ENCODE measurements around the gene CRTC2. TPM values are rescaled to one million over a fixed set of nuclear protein-coding genes. Genes with fewer than 3 reads are reported as not detected.

CRTC2 gene
- total and polyA plus RNA-seq, 9 of the 15 experiments (the other 6 are each of a cell fraction or from before 2014, with no cell fraction given): 2.7 to 26.4 (median 10.2) TPM

DNA sequence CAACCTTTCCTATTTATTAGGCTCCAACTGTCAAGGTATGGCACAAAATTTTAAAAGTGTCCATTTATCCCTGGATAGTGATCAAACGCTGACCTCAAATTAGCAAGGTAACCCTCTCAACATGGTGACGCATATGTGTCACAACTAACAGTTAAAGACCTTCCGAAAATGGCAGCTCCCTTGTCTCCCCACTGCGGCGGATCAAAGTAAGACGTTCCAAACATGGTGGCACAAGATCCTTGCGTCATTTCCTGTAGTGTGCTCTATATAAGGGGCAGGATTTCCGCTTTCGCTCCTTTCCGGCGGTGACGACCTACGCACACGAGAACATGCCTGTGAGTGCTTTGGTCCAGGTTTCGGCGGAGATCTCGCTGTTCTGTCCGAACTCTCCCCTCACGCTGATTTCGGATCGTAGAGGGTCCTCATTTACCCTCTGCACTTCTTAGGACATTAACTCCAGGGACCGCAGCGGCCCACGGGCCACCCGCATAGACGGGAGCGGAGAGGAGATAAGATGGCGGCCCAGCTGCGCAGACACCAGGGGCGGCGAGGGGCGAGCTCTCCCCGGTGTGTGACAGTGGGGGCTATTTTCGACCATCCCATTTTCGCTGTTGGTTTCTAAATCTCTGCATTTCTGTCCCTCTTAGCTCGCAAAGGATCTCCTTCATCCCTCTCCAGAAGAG, 32.2 kb upstream of the CRTC2 start, which contains the start of gene RPS27 (continued):
- no peak for TF ChIP-seq ATF1 (CRISPR knock-in tag; IDR thresholded peaks at IDR 0.05)
- peak; percentile 98 for TF ChIP-seq ATF1 (tag; IDR thresholded peaks at IDR 0.05)
- TF ChIP-seq MCM7 (IDR thresholded peaks at IDR 0.05): no peak
- TF ChIP-seq ZNF175 (CRISPR knock-in tag; IDR thresholded peaks at IDR 0.05; ENCODE audit: low read depth): peak; percentile 89
- TF ChIP-seq ZNF124 (CRISPR knock-in tag; IDR thresholded peaks at IDR 0.05): no peak
- 0 out of 2 replicates have a peak, but pooled peaks have one; percentile 45 for TF ChIP-seq PTTG1 (tag; IDR thresholded peaks at IDR 0.05; ENCODE audit: low read depth)
- peak; percentile 67 to 76; a peak in 1 of 4 replicates for TF ChIP-seq ARNT (IDR thresholded peaks at IDR 0.05)
- TF ChIP-seq STAG1 (CRISPR knock-in tag; IDR thresholded peaks at IDR 0.05; ENCODE audit: borderline replicate concordance): no peak
- TF ChIP-seq DNMT1 (IDR thresholded peaks at IDR 0.05): no peak
- TF ChIP-seq GABPB2 (CRISPR knock-in tag; conservative IDR thresholded peaks at IDR 0.05): no peak
- TF ChIP-seq SMARCA4 (IDR thresholded peaks at IDR 0.05): no peak
- TF ChIP-seq DPF2 (IDR thresholded peaks at IDR 0.05): peak; percentile 25; the same call in 1 of the 2 replicates
- peak; percentile 94 to 98 (median 98) for TF ChIP-seq YY1 (IDR thresholded peaks at IDR 0.05; ENCODE audit: borderline replicate concordance in 1 of 3, control insufficient read depth in 1 of 3, extremely low read depth in 1 of 3, insufficient read depth in 3 of 3, insufficient read length in 1 of 3, insufficient replicate concordance in 2 of 3, low read depth in 1 of 3, low read length in 2 of 3)
- no peak for TF ChIP-seq SNRNP70 (optimal IDR thresholded peaks at IDR 0.05; ENCODE audit: low read depth, low read length)
- no peak for TF ChIP-seq ZNF668 (CRISPR knock-in tag; IDR thresholded peaks at IDR 0.05)
- peak; percentile 67 to 78 for TF ChIP-seq MAZ (CRISPR knock-in tag; conservative IDR thresholded peaks at IDR 0.05 in 1 of 2, IDR thresholded peaks at IDR 0.05 in 1 of 2)
- TF ChIP-seq, protein P1, sequence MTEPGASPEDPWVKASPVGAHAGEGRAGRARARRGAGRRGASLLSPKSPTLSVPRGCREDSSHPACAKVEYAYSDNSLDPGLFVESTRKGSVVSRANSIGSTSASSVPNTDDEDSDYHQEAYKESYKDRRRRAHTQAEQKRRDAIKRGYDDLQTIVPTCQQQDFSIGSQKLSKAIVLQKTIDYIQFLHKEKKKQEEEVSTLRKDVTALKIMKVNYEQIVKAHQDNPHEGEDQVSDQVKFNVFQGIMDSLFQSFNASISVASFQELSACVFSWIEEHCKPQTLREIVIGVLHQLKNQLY (CRISPR knock-in tag; conservative IDR thresholded peaks at IDR 0.05): no peak; a peak in 1 of 4 replicates
- TF ChIP-seq ZNF12 (CRISPR knock-in tag; IDR thresholded peaks at IDR 0.05): no peak
- TF ChIP-seq, protein P2, sequence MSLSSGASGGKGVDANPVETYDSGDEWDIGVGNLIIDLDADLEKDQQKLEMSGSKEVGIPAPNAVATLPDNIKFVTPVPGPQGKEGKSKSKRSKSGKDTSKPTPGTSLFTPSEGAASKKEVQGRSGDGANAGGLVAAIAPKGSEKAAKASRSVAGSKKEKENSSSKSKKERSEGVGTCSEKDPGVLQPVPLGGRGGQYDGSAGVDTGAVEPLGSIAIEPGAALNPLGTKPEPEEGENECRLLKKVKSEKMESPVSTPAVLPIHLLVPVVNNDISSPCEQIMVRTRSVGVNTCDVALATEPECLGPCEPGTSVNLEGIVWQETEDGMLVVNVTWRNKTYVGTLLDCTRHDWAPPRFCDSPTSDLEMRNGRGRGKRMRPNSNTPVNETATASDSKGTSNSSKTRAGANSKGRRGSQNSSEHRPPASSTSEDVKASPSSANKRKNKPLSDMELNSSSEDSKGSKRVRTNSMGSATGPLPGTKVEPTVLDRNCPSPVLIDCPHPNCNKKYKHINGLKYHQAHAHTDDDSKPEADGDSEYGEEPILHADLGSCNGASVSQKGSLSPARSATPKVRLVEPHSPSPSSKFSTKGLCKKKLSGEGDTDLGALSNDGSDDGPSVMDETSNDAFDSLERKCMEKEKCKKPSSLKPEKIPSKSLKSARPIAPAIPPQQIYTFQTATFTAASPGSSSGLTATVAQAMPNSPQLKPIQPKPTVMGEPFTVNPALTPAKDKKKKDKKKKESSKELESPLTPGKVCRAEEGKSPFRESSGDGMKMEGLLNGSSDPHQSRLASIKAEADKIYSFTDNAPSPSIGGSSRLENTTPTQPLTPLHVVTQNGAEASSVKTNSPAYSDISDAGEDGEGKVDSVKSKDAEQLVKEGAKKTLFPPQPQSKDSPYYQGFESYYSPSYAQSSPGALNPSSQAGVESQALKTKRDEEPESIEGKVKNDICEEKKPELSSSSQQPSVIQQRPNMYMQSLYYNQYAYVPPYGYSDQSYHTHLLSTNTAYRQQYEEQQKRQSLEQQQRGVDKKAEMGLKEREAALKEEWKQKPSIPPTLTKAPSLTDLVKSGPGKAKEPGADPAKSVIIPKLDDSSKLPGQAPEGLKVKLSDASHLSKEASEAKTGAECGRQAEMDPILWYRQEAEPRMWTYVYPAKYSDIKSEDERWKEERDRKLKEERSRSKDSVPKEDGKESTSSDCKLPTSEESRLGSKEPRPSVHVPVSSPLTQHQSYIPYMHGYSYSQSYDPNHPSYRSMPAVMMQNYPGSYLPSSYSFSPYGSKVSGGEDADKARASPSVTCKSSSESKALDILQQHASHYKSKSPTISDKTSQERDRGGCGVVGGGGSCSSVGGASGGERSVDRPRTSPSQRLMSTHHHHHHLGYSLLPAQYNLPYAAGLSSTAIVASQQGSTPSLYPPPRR (CRISPR knock-in tag; IDR thresholded peaks at IDR 0.05; ENCODE audit: borderline replicate concordance): no peak; the same call in 1 of the 2 replicates
- TF ChIP-seq, protein P3, sequence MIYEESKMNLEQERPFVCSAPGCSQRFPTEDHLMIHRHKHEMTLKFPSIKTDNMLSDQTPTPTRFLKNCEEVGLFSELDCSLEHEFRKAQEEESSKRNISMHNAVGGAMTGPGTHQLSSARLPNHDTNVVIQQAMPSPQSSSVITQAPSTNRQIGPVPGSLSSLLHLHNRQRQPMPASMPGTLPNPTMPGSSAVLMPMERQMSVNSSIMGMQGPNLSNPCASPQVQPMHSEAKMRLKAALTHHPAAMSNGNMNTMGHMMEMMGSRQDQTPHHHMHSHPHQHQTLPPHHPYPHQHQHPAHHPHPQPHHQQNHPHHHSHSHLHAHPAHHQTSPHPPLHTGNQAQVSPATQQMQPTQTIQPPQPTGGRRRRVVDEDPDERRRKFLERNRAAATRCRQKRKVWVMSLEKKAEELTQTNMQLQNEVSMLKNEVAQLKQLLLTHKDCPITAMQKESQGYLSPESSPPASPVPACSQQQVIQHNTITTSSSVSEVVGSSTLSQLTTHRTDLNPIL (CRISPR knock-in tag; IDR thresholded peaks at IDR 0.05): no peak
- TF ChIP-seq ZNF436 (CRISPR knock-in tag; IDR thresholded peaks at IDR 0.05): no peak
- TF ChIP-seq RB1 (IDR thresholded peaks at IDR 0.05; ENCODE audit: low read depth): no peak
- no peak for TF ChIP-seq U2AF1 (optimal IDR thresholded peaks at IDR 0.05; ENCODE audit: low read depth, low read length)

Data from K562 (cell line).